ENCODE data around the gene PCP4.
"Not testable (repeated sequence)": the region's sequence is repeated elsewhere in the genome, so short reads cannot be mapped to it uniquely, and the experiment has no call there.

The PCP4 gene

DNA sequence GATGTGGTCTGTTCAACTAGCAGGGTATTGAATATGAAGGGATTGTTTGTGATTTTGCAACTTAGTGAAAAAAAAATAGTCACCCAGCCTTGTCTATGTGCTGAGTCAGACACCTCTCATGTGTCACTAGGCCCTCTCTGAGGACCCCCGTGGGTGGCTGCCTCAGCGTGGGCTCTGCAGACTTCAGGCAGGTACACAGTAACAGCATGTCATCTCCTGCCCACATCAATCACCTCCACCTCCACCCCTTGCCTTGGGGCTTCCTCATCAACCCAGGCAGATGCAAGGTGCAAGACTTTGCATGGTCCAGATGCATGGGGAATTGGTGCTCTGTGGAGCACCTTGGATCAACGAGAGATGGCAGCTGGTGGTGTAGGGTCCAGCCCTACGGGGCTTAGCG, 23.9 kb downstream of the PCP4 start:
- no peak for TF ChIP-seq EZH2 (IDR thresholded peaks at IDR 0.05; ENCODE audit: borderline replicate concordance, low read depth, low read length, severe bottlenecking)
- TF ChIP-seq, protein P1, sequence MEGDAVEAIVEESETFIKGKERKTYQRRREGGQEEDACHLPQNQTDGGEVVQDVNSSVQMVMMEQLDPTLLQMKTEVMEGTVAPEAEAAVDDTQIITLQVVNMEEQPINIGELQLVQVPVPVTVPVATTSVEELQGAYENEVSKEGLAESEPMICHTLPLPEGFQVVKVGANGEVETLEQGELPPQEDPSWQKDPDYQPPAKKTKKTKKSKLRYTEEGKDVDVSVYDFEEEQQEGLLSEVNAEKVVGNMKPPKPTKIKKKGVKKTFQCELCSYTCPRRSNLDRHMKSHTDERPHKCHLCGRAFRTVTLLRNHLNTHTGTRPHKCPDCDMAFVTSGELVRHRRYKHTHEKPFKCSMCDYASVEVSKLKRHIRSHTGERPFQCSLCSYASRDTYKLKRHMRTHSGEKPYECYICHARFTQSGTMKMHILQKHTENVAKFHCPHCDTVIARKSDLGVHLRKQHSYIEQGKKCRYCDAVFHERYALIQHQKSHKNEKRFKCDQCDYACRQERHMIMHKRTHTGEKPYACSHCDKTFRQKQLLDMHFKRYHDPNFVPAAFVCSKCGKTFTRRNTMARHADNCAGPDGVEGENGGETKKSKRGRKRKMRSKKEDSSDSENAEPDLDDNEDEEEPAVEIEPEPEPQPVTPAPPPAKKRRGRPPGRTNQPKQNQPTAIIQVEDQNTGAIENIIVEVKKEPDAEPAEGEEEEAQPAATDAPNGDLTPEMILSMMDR (IDR thresholded peaks at IDR 0.05; ENCODE audit: borderline replicate concordance, extremely low read depth, low read length, poor library complexity, severe bottlenecking): no peak

GRCh38 chr21:39891863-39892262, 24.6 kb downstream of the PCP4 start:
- H3K9ac ChIP-seq (ENCODE audit: low read depth, low read length); H3K9me3 ChIP-seq (ENCODE audit: insufficient read depth, low read length, severe bottlenecking); H3K4me2 ChIP-seq (ENCODE audit: insufficient read depth, low read length); H3K27me3 ChIP-seq (ENCODE audit: insufficient read depth, low read length, poor library complexity); H3K36me3 ChIP-seq (ENCODE audit: insufficient read depth, low read length); DNase-seq; H2AFZ ChIP-seq (ENCODE audit: low read depth, low read length); H3K27ac ChIP-seq (ENCODE audit: low read length); H3K79me2 ChIP-seq (ENCODE audit: insufficient read depth, low read length); H3K4me3 ChIP-seq (ENCODE audit: low read depth in 1 of 2, low read length in 2 of 2); H3K4me1 ChIP-seq (ENCODE audit: insufficient read depth, low read length); ATAC-seq (ENCODE audit: insufficient read depth, low read depth); H4K20me1 ChIP-seq (ENCODE audit: insufficient read depth, low read length): not testable (repeated sequence)

More for the DNA sequence above, 23.9 kb downstream of the PCP4 start:
- Histone ChIP-seq H4K20me1 (ENCODE audit: insufficient read depth, low read length) (no peaks in the 10 kb centered on the region), H3K9me3 (ENCODE audit: insufficient read depth, low read length, severe bottlenecking) (no peaks in the 10 kb centered on the region), H3K27me3 (ENCODE audit: insufficient read depth, low read length, poor library complexity) (peaks cover 3% of the 10 kb centered on the region), H2AFZ (ENCODE audit: low read depth, low read length) (no peak overlapping the region), H3K4me1 (ENCODE audit: insufficient read depth, low read length) (no peaks in the 10 kb centered on the region), H3K9ac (ENCODE audit: low read depth, low read length) (no peak overlapping the region), H3K36me3 (ENCODE audit: insufficient read depth, low read length) (no peaks in the 10 kb centered on the region), H3K79me2 (ENCODE audit: insufficient read depth, low read length) (no peaks in the 10 kb centered on the region), H3K27ac (ENCODE audit: low read length) (no peak overlapping the region), H3K4me2 (ENCODE audit: insufficient read depth, low read length) (no peak overlapping the region), H3K4me3 (ENCODE audit: low read depth in 1 of 2, low read length in 2 of 2) (no peak overlapping the region)
- DNase-seq: no peak
- ATAC-seq (ENCODE audit: insufficient read depth, low read depth): no peak

DNA sequence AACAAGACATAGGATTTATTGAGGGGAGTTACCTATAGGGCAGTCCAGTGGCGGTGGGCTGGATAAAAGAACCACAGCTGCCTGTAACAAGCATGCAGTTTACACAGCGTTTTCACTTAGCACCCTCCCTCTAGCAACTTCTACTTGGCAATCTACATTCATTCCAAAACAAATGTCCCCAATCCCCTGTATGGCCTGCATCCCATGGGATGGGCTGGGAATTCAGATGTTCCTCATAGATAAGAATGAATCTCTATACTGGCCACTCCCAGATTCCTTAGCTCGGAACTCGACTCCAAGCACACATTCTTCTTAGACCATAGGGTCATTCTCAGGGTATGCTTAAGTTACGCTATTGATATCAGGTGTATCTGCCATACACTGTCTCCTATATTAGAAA, 33.3 kb downstream of the PCP4 start:
- no peaks in the 10 kb centered on the region for H3K79me2 ChIP-seq (ENCODE audit: insufficient read depth, low read length)
- H3K4me2 ChIP-seq (ENCODE audit: insufficient read depth, low read length): no peak overlapping the region
- TF ChIP-seq, protein P1 (IDR thresholded peaks at IDR 0.05; ENCODE audit: borderline replicate concordance, extremely low read depth, low read length, poor library complexity, severe bottlenecking): no peak
- TF ChIP-seq EZH2 (IDR thresholded peaks at IDR 0.05; ENCODE audit: borderline replicate concordance, low read depth, low read length, severe bottlenecking): no peak
- no peaks in the 10 kb centered on the region for H3K27me3 ChIP-seq (ENCODE audit: insufficient read depth, low read length, poor library complexity)
- no peaks in the 10 kb centered on the region for H3K36me3 ChIP-seq (ENCODE audit: insufficient read depth, low read length)
- ATAC-seq (ENCODE audit: insufficient read depth, low read depth): no peak
- H4K20me1 ChIP-seq (ENCODE audit: insufficient read depth, low read length): no peaks in the 10 kb centered on the region
- H2AFZ ChIP-seq (ENCODE audit: low read depth, low read length): no peak overlapping the region
- DNase-seq: no peak
- H3K4me1 ChIP-seq (ENCODE audit: insufficient read depth, low read length): no peaks in the 10 kb centered on the region
- H3K9ac ChIP-seq (ENCODE audit: low read depth, low read length): no peak overlapping the region
- no peaks in the 10 kb centered on the region for H3K9me3 ChIP-seq (ENCODE audit: insufficient read depth, low read length, severe bottlenecking)
- no peak overlapping the region for H3K27ac ChIP-seq (ENCODE audit: low read length)
- no peak overlapping the region for H3K4me3 ChIP-seq (ENCODE audit: low read depth in 1 of 2, low read length in 2 of 2)

- Histone ChIP-seq H3K27ac (ENCODE audit: low read length) (no peak overlapping the region), H2AFZ (ENCODE audit: low read depth, low read length) (no peak overlapping the region), H3K9ac (ENCODE audit: low read depth, low read length) (no peak overlapping the region), H3K27me3 (ENCODE audit: insufficient read depth, low read length, poor library complexity) (no peaks in the 10 kb centered on the region), H3K4me3 (ENCODE audit: low read depth in 1 of 2, low read length in 2 of 2) (no peak overlapping the region), H3K9me3 (ENCODE audit: insufficient read depth, low read length, severe bottlenecking) (no peaks in the 10 kb centered on the region), H3K4me2 (ENCODE audit: insufficient read depth, low read length) (no peak overlapping the region), H3K79me2 (ENCODE audit: insufficient read depth, low read length) (no peaks in the 10 kb centered on the region), H3K4me1 (ENCODE audit: insufficient read depth, low read length) (no peaks in the 10 kb centered on the region), H3K36me3 (ENCODE audit: insufficient read depth, low read length) (no peaks in the 10 kb centered on the region), H4K20me1 (ENCODE audit: insufficient read depth, low read length) (no peaks in the 10 kb centered on the region)
- DNase-seq (no peak), ATAC-seq (ENCODE audit: insufficient read depth, low read depth) (no peak)
- TF ChIP-seq EZH2 (IDR thresholded peaks at IDR 0.05; ENCODE audit: borderline replicate concordance, low read depth, low read length, severe bottlenecking): no peak
- TF ChIP-seq, protein P1 (IDR thresholded peaks at IDR 0.05; ENCODE audit: borderline replicate concordance, extremely low read depth, low read length, poor library complexity, severe bottlenecking): no peak
These were observed 33.7 kb downstream of the PCP4 start for GRCh38 chr21:39900911-39901310.

Measured in DND-41 (cell line).